A172 (cell line): Measurements from ENCODE around the gene ATXN1. TPM values are rescaled to one million over a fixed set of nuclear protein-coding genes. Genes with fewer than 3 reads are reported as not detected.
A peak's percentile ranks its signal among the peaks of the same experiment; 100 is the strongest.

Experiments used
- DNase-seq: peaks from one replicate; pipeline ENCODE4 v3.0.0-alpha.2; 2015; ENCODE audit warnings: low spot score
- total RNA-seq: library from RNA; depleted of rRNA; stranded (reverse); fragments of >200 nt; shearing (Covaris generic); gene quantifications from 2 replicates; pipeline ENCODE4 v1.2.3, GENCODE V29; 2014

ATXN1 gene
- total RNA-seq, 1 experiment from 2014 or later = 12.4 TPM

DNA sequence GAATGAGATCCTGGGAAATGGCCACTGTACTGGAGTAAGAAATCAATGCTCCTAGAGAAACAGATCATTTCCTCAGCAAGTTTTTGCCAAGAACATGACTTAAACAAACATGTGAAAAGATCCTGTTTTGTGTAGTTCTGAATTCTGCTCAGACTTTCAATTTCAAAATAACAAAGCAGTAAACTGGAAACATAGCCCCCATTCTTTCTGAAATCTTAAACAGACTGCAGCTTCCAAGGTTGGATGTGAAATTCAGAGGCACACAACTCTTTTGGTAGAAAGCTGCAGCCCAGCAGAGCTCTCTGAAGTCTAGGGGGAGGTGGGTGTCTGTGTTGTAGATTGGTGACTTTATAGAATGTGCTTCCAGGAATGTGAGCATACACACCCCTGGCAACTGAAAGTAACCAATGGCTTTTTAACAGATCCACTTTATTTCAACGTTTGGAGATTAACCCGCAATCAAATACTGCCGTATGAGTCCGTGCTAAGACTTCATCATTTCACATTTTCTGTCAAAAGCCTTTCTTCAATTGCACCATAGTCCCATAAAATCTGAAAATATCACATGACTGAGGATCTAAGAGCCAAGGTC lies 86.4 kb downstream of the ATXN1 start:
- DNase-seq = peak; percentile 55

DNA sequence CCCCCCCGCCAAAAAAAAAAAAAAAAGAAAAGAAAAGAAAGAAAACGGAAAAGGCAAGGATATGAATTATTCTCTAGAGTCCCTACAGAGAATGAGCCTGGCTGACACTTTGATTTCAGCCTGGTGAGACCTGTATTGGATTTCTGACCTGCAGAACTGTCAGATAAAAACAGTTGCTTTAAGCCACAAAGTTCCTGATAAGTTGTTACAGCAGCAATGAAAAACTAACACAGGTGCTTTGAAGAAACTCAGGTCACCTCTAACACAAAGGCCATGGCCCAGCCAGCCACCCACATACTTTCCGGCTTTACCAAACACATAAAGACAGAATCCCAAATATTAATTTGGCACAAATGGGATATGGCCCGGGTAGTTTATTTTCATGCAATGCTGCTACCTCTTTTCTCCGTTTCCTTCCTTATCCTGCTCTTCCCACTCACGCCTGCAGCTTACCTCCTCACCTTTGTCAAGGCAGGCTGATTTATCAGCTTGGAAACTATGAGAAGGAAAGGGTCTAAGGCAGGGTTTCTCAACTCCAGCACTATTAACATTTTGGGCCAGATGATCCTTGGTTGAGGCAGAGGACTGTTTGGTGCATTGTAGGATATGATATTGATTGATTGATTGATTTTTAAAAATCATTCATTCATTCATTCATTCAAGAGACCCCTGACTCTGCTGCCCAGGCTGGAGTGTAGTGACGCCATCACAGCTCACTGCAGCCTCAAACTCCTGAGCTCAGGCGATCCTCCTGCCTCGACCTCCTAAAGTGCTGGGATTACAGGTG lies 88.1 kb downstream of the ATXN1 start:
- no peak for DNase-seq

DNA sequence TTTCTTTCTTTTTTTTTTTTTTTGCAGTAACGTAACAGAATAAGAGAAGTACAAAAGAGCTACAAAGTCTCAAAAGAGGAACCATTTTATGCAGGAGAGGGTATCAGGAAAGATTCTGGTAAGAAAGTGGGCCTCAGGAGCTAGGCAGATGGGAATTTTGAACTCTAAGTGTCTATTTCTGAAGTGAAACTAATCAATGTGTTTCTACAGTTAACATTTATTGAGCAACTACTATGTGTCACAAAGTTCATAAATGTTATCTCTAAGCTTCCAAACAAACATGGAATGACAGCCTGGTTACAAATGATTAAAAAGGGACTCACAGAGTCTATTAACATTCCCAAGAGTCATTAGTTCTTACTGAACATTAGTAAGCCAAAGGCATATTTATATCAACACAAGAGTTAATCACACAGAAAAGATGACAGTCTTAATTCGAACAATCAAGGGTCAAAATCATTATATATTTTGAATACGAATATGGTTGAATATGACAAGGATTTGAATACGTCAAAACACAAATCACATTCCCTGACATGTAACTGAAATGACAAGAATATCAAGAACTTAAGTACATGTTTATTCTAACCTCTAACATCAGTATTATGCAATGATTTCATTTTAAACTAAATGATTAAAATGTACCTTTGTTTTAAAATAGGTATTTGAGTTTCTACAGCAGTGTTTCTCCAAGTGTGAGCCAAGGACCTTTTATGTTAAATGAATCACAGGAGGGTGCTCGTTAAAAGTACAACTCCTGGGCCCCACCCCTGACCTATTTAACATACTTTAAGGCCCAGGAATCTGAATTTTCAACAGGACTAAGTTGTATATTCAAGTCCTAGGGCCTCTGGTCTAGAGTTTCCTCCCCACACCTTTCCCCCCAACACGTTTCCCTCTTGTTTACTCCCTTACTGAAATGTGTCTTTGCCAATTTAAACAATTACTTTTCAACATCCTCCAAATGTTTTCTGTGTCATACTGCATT lies 89.7 kb downstream of the ATXN1 start:
- DNase-seq = no peak

DNA sequence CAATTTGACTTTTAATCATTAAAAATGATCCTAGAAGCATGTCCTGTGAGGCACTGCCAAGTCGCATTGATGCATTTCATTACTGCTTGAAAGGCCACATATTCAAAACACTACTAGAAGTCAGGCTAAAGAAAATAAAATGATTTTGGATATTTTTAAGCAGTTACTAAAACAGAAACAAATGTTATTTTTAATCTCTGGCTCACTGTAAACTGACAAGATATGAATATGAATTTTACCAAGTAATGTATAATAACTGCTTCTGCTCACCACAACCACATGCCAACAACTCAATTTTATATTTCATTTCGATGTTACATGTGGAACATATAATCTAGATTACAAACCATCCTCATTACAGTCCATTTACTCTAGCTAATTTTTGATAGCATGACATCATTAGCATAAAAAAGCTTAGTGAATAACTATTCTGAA lies 90.6 kb downstream of the ATXN1 start:
- no peak for DNase-seq

DNA sequence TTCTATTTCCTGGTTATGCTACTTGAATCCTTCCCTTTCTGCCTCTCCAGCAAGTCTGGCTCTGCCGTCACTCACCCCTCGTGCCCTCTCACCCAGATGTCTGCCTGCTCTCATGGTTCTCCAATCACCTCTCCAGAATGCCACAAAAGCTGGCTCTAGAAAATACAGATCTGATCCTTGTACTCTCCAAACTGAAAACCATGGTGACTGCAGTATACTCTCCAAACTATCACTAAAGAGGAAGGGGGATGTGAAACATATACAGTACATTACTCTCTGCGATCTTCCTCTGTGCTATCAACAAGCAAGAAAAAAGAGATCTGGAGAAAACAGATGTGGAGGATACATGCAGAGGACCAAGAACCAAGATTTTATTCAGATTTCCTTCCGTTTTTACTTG lies 91.1 kb downstream of the ATXN1 start:
- no peak for DNase-seq

DNA sequence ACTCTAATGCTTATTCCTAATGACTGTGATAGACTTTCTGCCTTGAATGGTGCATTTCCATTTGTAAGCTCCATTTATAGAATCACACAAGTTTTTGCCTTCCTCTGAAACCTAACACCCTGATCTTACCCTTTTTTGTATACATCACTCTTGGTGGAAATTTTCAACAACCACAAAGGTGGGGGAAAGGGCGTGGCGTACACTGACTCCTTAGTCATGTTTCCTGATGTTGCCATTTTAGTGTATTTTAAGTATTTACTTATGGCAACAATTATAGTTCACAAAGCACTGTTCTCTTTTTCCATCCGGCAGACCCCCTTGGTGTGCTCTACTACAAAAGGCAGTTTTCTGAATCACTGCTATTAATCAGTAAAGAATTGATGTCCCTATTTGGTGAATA lies 92.0 kb downstream of the ATXN1 start:
- peak; percentile 79 for DNase-seq

DNA sequence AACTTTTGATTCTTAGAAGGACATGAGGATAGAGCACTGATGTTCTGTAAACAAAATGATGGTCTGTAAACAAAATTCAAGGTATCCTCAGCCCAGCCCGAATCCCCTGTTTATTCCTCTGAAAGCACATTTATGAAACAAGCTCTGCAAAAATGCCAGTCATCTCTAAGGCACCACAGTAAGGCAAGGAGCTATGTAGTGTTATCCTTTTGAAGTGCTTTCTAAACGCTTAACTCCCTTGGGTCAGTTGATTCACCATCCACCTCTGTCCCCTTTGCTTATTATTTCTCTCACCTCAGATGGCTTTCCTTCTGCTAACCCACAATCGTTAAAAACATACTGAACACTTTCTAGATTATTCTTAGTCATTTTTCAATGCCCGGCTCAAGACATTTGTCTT lies 93.8 kb downstream of the ATXN1 start:
- no peak for DNase-seq

DNA sequence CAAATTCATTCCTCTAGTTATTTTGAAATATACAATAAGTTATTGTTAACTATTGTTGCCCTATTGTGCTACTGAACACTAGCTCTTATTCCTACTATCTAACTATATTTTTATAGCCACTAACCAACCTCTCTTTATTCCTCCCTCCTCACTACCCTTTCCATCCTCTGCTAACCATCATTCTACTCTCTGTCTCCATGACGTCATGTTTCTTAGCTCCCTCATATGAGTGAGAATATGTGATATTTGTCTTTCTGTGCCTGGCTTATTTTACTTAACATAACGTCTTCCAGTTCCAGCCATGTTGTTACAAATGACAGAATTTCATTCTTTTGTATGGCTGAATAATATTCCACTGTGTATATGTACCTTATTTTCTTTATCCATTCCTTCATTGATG lies 95.3 kb downstream of the ATXN1 start:
- DNase-seq = no peak

DNA sequence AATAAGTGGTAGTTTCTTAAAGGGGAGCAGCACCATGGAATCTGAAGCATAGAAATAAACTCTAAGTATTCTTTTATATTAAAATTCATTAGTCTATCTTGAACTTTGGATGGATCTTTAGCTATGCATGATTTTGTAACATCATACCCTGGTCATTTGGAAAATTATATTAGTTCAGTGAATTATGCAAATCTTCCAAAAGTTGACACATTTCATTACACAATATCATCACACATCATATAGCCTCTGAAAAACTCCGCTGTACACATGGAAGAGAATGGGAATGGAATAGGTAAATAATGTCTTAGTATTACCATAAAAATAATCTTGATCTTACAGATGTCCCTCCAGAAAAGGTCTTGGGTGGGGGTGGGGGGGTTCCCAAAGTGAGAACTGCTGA lies 96.1 kb downstream of the ATXN1 start:
- DNase-seq = no peak

DNA sequence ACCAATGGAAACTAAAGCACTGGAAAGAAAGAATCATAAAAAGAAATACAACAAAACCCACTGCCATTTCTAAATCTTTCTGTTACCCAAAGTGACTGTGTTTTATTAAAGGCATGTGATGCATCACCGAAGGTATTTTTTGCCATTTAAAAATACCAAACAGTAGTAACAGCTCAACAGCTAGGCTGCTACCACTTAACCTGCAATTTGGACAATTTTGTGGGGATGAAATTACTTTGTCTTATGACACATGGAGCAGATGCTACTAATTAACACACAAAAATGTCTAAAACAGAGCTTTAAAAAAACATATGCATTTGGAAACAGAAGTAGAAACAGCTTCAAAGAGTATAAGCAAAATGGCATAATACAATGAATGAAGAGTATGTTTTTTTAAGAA lies 97.4 kb downstream of the ATXN1 start:
- DNase-seq = no peak

DNA sequence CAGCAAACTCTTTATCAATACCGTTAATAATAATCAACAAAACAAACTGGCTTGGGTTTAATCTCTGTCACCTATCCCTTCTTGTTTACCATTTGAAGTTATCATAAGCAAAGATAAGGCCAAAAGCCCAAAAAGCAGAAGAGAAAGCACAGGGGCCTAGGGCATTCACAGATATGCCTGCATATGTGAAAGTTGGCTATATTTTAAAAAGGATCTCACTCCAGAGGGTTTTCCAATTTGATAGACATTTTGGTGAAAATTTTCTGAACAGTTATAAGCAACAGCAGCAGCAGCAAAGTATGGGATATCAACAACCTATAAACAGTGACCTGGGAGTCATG lies 101.1 kb downstream of the ATXN1 start:
- no peak for DNase-seq

DNA sequence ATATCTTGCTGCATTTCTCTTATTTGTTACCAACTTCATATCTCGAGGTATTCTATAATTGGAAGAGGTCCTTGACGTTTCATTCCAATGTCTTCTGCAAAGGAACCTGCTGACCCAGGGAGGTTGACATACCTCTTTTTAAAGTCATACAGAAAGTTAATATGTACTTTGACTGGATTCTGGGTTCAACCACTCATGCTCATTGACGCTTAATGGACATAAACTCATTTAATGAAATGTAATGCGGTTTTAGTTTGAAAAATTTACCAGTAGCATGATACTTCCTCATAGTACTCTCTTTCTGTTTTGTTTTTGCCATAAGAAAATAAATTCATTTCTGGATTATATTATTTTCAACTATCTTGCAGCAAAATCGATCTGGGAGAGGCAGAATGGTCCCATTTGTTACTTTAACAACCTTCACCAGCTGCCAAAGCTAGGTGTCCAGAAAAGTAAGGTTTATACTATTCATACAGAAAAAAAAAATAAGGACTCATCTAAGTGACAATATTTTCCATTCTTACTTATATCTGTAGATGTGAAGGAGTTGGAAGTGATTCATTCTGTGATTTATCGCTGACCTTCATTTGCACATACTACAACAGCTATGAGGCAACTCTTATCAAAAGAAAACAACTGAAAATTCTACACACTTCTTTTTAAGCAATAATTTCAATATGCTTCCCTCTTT lies 101.6 kb downstream of the ATXN1 start:
- no peak for DNase-seq

DNA sequence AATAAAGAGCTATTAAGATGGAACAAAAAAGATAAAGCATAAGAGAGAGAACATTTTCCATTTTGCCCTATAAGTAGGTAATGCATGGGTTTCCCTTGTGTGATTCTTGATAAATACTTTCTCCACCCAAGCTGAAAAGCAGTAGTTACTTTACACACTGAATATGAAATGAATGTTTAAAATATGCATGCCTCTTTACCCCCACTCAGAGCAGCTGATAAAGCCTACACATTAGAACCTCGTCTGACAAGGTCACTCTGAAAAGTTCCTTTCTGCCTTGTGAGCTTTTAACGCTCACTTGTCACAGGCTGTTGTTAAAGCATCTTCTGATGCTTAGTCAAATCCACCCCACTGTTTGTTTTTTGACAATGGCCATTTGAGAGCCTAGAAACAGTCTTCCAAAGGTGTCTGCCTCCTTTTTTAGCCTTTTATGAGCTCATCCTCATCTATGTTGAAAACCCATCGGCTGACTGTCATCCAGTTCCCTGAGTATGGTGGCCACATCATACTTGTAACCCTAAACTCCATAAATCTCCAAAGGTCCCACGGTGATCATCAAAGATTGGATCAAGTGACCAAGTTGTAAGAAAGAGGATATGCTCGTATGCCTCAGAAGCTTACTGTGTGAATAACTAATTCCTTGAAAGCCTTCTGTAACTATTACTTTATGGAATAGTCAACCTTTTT lies 102.8 kb downstream of the ATXN1 start:
- no peak for DNase-seq

DNA sequence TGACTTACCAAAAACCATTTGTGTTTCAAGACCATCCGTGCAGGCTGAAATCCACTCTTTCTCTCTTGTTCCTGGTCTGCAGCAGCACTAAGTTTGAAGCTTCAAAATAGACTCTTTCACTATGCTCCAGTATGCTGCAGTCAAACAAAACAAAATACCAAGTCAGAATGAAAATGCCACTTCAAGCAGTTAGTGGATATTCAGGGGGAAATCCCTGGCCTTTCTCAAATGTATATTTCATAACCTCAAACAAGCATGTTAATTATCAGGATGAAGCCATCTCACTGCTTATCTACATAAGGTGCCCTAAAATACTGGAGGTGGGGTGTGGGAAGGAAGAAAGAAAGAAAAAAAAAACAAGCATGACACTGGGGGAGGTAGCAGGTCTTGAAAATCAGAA lies 103.5 kb downstream of the ATXN1 start:
- no peak for DNase-seq

DNA sequence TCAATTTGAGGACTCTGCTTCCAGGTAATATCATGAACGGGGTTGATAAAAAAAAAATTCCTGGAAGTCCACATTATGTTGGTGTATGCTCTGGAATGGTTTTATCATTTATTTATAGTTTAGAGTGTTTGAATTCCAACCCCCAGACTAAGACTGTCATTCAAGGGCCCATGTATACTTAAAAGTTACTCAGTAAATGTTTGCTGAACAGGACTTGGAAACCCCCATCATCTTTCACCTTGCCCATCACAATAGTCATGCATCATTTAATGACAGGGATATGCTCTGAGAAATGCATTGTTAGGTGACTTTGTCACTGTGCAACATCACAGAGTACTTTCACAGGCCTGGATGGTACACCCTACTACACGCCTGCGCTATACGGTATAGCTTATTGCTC lies 104.8 kb downstream of the ATXN1 start:
- no peak for DNase-seq

DNA sequence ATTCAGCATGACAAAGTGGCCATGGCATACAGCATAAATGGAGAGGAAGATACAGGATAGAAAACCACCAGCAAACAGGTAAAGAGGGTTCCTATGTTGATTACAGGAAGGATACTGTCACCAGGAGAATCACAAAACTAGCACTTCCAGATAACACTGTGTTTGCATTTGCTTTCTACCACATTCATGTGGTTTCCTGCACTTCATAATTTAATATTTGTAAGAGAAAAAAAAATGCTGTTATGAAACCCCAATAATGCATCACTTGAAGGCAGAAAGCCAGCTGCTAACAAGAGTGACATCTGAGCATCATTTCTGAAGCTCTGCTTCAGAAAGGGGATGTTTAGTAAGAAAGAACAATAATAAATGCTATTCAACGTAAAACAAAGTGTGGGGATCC lies 106.6 kb downstream of the ATXN1 start:
- DNase-seq = no peak

DNA sequence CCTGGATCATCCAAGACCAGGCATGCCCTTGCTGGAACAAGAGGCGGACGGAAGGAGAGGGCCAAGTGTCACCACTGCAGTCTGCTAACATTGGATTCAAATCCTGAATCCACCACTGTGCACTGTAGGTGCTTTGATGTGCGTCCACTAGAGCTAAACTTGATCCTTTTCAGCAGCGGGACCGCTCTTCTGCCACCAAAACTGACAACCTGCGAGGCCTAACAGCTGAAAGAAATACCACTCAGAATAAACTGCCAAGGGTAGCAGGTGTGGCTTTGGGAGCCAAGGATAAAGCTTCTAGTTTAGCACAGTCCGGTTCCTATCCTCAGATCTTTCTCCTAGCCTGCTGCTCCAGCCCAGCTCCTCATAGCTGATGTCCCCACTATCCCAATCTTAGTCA lies 108.0 kb downstream of the ATXN1 start:
- no peak for DNase-seq

DNA sequence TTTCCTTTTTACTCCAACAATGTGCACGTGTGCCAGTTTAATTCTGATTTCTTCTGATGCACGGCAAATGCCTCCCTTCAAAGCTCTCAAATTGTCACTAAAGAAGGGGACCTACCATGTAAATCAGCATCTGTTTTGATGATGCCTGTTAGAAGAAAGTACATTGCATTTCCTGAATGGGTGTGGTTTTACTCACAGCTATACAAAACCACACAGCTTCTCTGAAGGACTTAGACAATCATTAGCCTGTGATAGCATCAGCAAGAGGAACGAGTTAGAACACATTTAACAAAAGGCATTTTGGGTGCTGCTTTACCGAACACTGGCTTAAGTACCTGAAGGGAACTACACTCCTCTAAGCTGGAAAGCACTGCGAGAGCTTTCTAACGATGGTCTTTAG lies 109.4 kb downstream of the ATXN1 start:
- no peak for DNase-seq

DNA sequence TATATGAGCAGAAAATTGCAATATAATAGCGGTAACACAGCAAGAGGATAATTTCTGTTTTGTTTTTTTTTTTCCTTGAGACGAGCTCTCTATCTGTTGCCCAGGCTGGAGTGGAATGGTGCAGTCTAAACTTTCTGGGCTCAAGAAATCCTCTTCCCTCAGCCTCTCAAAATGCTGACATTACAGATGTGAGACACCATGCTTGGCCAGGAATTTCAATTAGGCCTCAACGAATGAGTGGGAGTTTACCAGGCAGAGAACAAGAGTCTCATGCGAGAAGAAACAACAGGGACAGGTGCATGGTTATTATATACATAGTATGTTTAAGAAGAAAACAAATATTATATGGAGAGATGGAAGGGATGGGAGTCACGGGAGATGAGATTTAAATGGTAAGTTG lies 111.4 kb downstream of the ATXN1 start:
- no peak for DNase-seq

DNA sequence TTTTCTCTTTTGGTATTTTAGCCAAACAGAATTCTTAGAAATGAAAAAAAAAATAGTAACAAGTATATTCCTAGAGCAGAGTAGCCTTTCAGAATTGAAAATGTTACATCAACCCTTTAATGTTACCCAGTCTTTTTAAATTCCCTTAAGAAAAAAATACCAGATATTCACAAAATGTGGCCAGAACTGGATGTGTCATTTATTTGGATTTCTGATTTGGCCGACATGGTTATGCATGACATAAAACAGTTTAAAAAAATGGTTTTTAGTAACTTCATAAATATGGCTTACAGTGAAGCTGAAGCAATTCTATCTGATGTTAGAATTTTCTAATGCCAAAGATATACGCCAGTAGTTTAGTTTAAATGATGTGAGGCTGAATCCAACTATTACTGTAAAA lies 112.0 kb downstream of the ATXN1 start:
- no peak for DNase-seq

DNA sequence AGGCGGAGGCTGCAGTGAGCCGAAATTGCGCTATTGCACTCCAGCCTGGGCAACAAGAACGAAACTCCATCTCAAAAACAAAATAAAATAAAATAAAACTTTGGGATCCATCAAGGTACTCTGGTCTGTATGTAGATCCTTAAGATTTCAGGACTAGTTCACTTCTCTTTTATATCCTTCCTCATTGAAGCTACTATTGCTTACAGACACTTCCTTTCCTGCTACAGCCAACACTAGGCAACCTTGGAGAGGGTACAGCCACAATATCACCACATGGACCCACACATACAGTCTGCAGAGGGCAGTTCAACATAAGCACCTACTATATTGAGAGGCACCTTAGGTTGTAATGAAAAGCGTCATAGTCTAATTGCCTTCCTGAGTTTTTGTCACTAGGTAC lies 113.3 kb downstream of the ATXN1 start:
- no peak for DNase-seq
